ENCODE results near the gene RPS6KC1.

- no peak for TF ChIP-seq CTCF (optimal IDR thresholded peaks at IDR 0.05 in 1 of 3, IDR thresholded peaks at IDR 0.05 in 1 of 3, conservative IDR thresholded peaks at IDR 0.05 in 1 of 3; ENCODE audit: extremely low read depth in 1 of 3, insufficient read depth in 2 of 3, low read length in 3 of 3)
- TF ChIP-seq EZH2 (IDR thresholded peaks at IDR 0.05; ENCODE audit: low read length): no peak
Measured at GRCh38 chr1:213135572-213135971, 84.5 kb downstream of the RPS6KC1 start.

All from keratinocyte (primary cell).